ENCODE data around the gene TNFRSF6B.

Gene TNFRSF6B

GRCh38 chr20:63698739-63699465 is 2.5 kb downstream of the TNFRSF6B start:
- no peak for DNase-seq

- DNase-seq = no peak
Measured at GRCh38 chr20:63699466-63700198, 3.2 kb downstream of the TNFRSF6B start.

DNA sequence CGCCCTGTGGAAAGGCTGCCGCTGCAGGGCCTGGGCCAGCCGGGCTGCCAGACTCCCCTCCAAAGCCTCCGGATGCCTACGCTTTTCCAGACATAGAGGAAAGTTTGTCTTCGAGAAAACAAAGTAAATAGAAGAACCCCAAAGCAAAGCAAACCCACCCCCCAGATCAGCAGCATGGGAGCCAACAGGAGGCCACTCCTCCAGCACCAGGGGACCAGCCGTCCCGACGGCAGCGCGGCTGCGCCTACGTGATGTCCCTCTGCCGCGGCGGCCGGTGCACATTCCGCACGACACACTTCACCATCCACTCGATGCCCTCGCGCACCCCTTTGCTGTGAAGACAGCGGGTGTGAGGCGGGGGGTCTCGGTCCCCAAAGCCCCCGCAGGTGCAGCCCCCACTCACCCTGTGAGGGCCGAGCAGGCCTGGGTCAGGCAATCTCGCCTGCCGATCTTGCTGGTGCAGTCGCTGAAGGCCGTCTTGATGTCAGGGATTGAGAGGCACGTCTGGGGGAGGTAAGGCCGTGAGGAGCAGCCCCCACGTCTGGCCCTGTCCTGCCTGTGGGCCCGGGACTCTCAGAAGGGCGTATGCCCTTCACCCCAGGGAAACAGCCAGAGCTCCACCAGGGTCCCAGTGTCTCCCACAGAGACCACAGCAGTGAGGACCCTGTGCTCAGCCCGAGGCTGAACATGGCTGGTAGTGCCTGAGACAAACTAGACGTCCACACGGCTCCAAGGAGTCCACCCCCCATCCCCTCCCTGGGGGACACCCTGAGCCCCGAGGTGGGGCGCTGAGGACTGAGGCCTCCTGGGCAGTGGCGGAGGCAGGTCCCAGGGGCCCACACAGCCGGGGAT is 4.0 kb downstream of the TNFRSF6B start:
- DNase-seq = no peak

DNA sequence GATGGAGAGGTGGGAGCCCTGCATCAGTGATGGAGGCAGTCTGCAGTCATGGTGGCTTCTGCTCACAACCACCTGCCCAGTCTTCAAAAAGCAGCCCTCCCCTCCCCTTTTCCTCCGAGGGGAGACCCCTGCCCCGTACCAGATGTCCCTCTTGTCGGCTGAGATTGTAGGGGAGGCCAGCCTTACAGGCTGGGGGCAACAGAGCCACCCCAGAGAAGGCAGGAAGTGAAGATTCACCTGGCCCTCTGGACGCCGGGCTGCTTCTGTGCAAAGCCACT is 4.5 kb downstream of the TNFRSF6B start:
- DNase-seq = no peak

DNA sequence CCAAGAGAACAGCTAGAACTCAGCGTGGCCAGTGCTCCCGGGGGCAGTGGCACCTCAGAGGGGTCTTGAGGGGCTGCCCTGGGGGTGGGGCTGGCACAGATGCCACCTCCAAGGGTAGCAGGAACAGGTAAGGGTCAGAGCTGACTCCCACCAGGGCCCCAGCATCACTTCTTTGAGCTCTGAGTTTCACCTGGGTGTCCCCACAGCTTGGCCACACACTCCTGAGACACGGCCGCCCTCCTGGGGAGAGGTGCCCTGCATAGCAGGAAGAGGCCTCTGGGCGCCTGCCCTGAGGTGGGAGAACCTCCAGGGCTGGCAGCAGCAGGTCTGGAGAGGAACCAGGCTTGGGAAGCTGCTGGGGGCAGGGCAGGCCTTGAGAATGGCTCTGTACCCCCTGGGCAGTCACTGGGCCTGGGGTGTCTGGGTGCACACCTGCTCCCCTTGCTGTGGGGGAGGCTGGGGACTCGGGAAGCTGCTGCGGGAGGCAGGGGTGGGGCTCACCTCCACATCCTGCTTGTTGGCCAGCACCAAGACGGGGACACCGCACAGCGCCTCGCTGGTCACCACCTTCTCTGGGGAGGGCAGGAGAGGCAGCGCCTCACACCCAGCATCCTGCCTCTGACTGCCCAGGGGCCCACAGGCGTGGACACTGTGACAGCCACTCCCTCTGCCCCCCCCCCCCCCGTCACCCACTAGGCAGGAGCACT is 5.0 kb downstream of the TNFRSF6B start:
- DNase-seq = no peak

DNA sequence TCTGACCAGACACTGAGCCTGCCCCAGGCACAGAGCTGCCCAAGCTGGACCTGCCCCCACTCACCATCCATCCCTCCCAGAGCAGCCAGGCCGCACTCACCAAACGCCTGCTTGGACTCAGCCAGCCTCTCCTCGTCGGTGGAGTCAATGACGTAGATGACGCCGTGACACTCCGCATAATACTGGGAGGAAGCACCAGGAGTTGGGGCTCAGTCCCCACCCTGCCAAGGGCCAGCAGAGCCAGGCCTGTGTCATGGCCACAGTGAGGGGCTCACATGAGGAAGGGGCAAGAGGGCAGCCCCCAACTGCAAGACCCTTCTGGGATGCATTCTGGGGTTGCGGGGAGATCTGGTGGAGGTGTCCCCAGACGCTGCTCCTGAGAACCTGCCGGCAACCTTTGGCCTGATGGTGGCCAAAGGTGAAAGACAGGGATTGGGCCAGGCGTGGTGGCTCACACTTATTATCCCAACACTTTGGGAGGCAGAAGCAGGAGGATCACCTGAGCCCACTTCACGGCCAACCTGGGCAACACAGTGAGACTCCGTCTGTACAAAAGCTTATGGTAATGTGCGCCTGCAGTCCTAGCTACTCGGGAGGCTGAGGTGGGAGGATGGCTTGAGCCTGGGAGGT is 5.7 kb downstream of the TNFRSF6B start:
- DNase-seq = no peak

DNA sequence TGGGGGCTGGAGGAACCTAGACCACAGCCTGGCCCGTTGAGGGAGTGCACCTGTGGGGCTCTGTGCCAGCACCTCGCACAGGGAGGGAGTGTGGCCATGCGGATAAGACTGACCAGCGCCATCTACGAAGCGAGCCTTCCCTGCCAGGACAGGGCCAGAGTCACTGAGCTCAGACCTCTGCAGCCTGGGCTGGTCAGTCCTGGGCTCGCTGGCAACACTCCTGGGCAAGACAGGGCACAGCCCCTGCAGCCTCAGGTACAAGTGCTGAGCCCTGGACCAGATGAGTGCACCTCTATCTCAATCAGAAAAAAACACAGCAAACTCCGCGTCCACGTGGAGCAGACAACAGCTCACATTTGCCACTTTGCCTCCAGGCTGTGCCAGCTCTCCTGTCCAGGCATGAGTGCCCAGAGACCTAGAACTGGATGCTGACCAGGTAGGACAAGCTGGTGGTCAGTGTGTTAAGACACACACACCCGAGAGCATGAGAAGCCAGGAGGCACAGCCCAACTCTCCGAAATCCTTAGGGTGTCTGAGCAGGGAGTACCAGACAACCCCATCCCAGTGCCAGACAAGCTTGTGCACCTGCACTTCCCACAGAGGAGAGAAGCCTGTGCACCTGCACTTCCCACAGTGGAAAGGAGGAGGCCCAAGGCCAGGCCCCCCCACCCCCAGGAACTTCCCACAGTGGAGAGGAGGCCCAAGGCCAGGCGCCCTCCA is 6.5 kb downstream of the TNFRSF6B start:
- DNase-seq = no peak

DNA sequence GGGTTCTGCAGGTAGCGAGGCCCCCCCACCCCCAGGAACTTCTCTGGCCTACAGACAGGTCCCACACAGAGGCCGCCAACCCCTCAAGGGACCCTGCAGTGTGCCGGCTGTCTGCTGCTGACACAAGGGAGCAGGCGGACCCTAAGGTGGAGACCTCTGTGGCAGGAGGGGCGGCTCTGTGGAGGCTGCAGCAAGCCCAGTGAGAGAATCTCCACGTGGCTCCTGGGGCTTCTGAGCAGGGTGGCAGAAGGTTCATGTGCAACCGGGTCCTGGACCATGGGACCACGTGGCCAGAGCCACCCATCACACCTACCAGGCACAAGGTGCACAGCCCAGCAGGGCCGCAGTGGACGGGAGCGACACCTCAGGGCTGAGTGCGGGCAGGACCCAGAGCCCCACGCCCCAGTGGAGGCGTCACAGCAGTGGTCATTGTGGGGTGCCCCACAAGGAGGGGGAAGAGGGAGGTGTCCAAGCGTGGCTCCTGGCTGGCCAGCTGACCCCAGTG is 7.1 kb downstream of the TNFRSF6B start:
- no peak for DNase-seq

DNA sequence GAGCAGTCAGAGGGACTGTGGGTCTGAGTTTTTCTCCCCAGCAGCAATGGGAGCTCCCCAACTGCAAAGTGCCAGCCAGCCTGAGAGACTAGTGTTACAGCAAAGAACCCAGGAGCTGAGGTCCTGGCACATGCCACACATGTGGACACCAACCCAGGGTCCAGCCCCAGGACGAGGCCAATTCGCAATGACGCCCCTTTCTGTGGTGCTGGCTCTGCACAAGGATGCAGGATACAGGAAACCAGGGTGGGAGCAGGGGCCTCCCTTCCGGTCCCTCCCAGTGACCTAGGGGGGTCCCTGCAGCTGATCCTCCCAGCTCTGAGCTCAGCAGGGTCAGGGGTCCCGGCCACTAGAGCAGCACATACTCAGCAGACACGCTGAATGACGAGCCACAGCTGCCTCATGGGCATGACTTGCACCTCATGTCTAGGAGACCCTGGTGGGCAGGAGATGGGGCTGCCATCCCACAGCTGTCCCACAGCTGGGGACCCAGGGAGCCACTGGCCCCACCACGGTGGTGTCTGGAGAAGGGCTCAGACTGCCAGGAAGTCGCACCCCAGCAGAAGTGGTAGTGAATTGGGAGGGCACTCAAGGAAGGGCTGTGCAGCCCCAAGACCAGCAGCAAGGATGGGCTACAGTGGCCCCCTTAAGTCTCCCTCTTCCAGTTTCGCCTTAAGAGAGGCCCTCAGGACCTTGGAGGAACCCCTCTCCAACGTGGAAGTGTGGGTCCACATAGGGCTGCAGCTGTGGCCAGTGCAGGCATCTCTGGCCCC is 7.7 kb downstream of the TNFRSF6B start:
- DNase-seq = no peak

DNA sequence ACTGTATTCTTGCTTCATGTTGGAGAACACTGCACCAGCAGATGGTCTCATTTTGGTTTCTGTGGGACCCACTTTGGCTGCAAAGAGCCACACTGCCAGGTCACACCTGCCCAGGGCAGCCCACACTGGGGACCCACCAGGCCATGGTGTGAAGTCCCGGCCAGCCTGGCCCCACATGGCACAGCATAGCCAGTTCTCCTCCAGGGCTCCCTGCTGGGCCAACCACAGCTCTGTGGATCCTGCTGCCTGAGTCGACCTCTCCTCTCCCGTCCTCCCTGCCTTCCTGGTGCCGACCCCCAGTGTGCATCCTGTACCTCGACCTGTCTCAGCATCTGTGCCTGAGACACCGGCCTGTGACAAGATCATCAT is 8.3 kb downstream of the TNFRSF6B start:
- DNase-seq = no peak

- no peak for DNase-seq
Measured at GRCh38 chr20:63705232-63706026, 9.0 kb downstream of the TNFRSF6B start.

DNA sequence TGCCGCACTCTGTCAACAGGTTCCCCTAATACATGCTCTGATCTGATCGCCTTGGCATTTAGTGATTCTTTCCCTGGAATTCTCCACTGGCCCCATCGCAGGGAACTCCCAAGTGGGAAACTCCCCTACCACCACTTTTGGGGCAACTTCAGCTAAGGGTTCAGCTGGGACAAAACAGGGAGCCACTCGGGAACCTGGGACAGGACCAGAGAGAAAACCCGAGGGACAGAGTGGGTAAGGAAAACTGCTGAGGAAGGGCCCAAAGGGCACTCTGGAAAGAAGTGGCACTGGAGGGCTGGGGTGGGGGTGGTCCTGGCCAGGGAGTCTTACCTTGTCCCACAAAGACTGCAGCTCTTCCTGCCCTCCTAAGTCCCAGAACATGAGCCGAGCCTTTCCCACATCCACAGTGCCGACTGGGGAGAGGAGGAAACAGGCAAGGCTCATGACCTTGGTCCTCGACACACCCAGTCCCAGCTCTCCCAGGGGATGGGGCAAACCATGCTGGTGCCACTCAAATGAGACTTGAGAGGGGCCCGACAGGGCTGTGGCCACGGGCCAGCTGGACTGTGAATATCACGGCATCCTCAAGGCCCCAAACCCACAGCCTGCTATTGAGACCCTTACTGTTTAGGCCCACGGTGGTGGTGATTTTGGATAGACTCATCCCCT is 9.7 kb downstream of the TNFRSF6B start:
- DNase-seq = no peak

GRCh38 chr20:63706852-63707557 is 10.6 kb downstream of the TNFRSF6B start:
- peak; percentile 43 for DNase-seq

DNA sequence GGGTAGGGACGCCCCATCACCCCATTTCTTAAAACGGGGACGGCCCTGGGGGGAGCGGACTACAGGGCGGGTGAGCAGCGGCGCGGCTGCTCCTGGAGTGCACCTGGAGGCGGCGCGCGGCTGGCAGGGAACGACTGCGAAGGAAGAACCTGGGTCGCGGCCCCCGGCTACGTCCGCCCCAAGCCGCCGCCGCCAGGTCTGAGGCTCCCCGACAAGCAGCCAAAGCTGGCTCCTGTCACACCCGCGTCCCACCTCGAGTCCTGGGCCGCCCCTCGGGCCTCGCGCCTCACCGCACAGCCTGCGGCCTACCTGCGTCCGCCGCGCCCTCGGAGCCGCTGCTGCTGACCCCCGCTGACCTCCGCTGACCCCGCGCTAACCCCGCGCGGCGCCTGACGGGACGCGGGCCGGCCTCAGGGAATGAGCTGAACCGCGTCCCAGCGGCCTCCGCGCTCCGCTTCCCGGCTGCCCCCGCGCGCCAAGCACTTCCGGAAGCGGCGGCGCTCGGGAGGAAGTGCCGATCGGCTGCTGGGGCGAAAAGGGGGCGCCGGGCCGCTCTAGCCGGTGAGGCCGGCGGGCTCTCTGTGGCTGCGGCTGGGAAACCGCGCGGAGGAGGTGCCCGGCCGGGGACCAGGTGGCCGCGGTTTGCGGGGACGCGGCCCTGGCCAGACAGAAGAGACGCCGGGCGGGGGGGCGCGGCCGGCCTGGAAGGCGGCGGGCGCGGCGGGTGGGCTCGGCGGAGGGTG is 11.3 kb downstream of the TNFRSF6B start, which contains the start of the genes ARFRP1 and ZGPAT:
Gene ARFRP1, minus strand, starts transcription at position 419 of the 743 bp plus-strand sequence. CDS start 885 bp downstream, outside the sequence.
Gene ZGPAT, plus strand, starts transcription at position 482 of the 743 bp plus-strand sequence. CDS start 542 bp downstream, outside the sequence.
- peak; percentile 83 for DNase-seq

- no peak for DNase-seq
Measured at GRCh38 chr20:63708301-63709148, 12.1 kb downstream of the TNFRSF6B start.

DNA sequence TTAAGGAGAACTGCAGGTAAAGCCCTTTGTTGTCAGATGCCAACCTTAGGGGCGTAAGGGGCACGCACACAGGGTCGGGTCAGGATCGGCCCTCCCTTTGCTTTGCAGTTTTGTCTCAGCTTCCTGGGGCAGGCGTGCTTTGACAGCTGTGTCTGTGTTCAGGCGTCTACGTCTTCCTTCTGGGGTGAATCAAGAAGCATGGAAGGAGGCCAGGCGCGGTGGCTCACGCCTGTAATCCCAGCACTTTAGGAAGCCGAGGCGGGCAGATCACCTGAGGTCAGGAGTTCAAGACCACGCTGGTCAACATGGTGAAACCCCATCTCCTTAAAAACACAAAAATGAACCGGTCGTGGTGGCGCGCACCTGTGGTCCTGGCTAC is 12.7 kb downstream of the TNFRSF6B start:
- DNase-seq = no peak

DNA sequence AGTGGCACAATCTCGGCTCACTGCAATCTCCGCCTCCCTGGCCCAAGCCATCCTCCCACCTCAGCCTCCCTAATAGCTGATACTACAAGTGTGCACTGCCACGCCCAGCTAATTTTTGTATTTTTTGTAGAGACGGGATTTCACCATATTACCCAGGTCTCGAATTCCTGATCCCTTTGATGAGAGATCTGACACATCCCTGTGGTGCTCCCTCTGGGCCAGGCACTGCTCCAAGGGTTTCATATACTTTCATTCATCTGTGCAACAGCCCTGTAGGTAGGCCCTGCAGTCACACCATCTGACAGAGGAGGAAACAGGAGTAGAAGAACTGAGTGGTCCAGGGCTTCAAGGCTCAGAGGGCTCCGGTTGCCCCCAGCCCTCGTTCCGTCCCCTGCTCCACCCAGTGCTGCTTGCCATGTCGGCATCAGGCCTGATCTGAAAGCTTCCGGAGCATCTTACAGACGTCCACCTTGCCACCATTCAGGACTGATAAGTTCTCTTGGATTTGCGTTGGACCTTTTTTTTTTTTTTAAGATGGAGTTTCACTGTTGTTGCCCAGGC is 14.7 kb downstream of the TNFRSF6B start:
- DNase-seq = no peak

Measured in DMS79 treated with DMSO at 0.1 percent for 48 hours (cell line).